CD4-positive, alpha-beta T cell (primary cell): Measurements from ENCODE around the gene IGFBP7. TPM values are rescaled to one million over a fixed set of nuclear protein-coding genes. Genes with fewer than 3 reads are reported as not detected.

Experiments used
- ATAC-seq: fragments of 200-7000 bp; cut with Tn5 transposase; one replicate; pipeline ENCODE4 v1.10.0; 2022; ENCODE audit warnings: mild to moderate bottlenecking; ENCODE audit not compliant: poor library complexity
- CTCF ChIA-PET: fragments of 350-600 bp; sonication (Branson Sonifier 250); formaldehyde crosslinking; loops from one replicate; lab custom pipeline; 2021; ENCODE audit warnings: antibody characterized with exemption, inconsistent platforms; lab: Charles Lee
- POLR2A ChIA-PET: fragments of 350-600 bp; sonication (Branson Sonifier 250); formaldehyde crosslinking; loops from one replicate; lab custom pipeline; 2021; ENCODE audit warnings: antibody characterized with exemption, inconsistent platforms; lab: Charles Lee
- DNase-seq, 14 experiments: peaks; one replicate each; pipeline ENCODE4 v3.0.0-alpha.2; 2013 to 2020; ENCODE audit warnings: mixed read lengths in 2 of 14
- H3K27ac ChIP-seq, 2 donors: one replicate each; pipeline versions ENCODE4 v1.5.1 to v1.7.0; 2013; ENCODE audit warnings: low read length in 2 of 2, low read depth in 1 of 2, mild to moderate bottlenecking in 1 of 2
- H3K27me3 ChIP-seq, 2 experiments: 1 replicate in 1 of 2; 2 replicates in 1 of 2; pipeline versions ENCODE4 v1.6.1 to v1.7.0; 2013; ENCODE audit warnings: low read length in 2 of 2, control low read depth in 1 of 2, mild to moderate bottlenecking in 1 of 2, moderate library complexity in 1 of 2; ENCODE audit not compliant: insufficient read depth in 2 of 2, control insufficient read depth in 1 of 2
- H3K36me3 ChIP-seq: one replicate; pipeline ENCODE4 v1.6.1; 2013; ENCODE audit warnings: low read length, control low read depth; ENCODE audit not compliant: insufficient read depth
- H3K4me1 ChIP-seq: one replicate; pipeline ENCODE4 v1.6.1; 2013; ENCODE audit warnings: low read length, control low read depth; ENCODE audit not compliant: insufficient read depth
- H3K4me3 ChIP-seq: one replicate; pipeline ENCODE4 v1.5.1; 2013; ENCODE audit warnings: mild to moderate bottlenecking, low read length, moderate library complexity
- H3K9me3 ChIP-seq, 2 experiments: 1 replicate in 1 of 2; 2 replicates in 1 of 2; pipeline versions ENCODE4 v1.6.1 to v1.7.0; 2013; ENCODE audit warnings: low read length in 2 of 2, mild to moderate bottlenecking in 2 of 2, control low read depth in 1 of 2, moderate library complexity in 1 of 2; ENCODE audit not compliant: control insufficient read depth in 1 of 2, insufficient read depth in 1 of 2
- H3K27ac Mint-ChIP-seq: one replicate; pipeline ENCODE4 v1.8.0; 2020; ENCODE audit warnings: mixed read lengths
- H3K27me3 Mint-ChIP-seq: one replicate; pipeline ENCODE4 v1.8.0; 2021; ENCODE audit warnings: mixed read lengths
- H3K36me3 Mint-ChIP-seq: one replicate; pipeline ENCODE4 v1.8.0; 2021; ENCODE audit warnings: low read depth, mixed read lengths
- H3K4me1 Mint-ChIP-seq: one replicate; pipeline ENCODE4 v1.8.0; 2021; ENCODE audit warnings: low read depth, mixed read lengths
- H3K4me3 Mint-ChIP-seq: one replicate; pipeline ENCODE4 v1.8.0; 2020; ENCODE audit warnings: mild to moderate bottlenecking, mixed read lengths
- H3K9me3 Mint-ChIP-seq: one replicate; pipeline ENCODE4 v1.8.0; 2020; ENCODE audit warnings: mixed read lengths
- CTCF ChIP-seq: fragments of 200-600 bp; IDR thresholded peaks from one replicate; pipeline ENCODE4 v1.8.0; 2022; ENCODE audit warnings: antibody characterized with exemption, mild to moderate bottlenecking
- intact Hi-C, 2 experiments: fragments of 100-400 bp; cut with DNase I in 1 of 2; cut with micrococcal nuclease in 1 of 2; formaldehyde crosslinking; loops; one replicate each; pipeline versions ENCODE4 v1.15.1 to v1.9.0; 2023 to 2025; cut with DNase I, micrococcal nuclease
- total RNA-seq, 174 experiments: library from RNA in 2 of 174; stranded (reverse) in 2 of 174; gene quantifications; one replicate each; pipeline ENCODE4 v1.2.3 and lab custom pipeline; 2021 to 2026

IGFBP7 gene
- total RNA-seq, 2 experiments from 2014 or later: 0.45 TPM; not detected in 1

- no peaks in the 10 kb centered on the region for H3K9me3 ChIP-seq
- no peak for TF ChIP-seq CTCF
- ATAC-seq (no peak), DNase-seq (no peak)
- no peak overlapping the region for H3K4me3 ChIP-seq
- Mint-ChIP-seq H3K36me3 (peaks cover 98% of the 10 kb centered on the region), H3K9me3 (no peaks in the 10 kb centered on the region), H3K27ac (no peak overlapping the region), H3K4me1 (no peaks in the 10 kb centered on the region), H3K27me3 (no peaks in the 10 kb centered on the region), H3K4me3 (no peak overlapping the region)
- POLR2A ChIA-PET: no interaction called here
- H3K36me3 ChIP-seq: peaks cover 97% of the 10 kb centered on the region
- no peak overlapping the region for H3K27ac ChIP-seq
- no peaks in the 10 kb centered on the region for H3K27me3 ChIP-seq
- CTCF ChIA-PET: no interaction called here
- H3K4me1 ChIP-seq: no peaks in the 10 kb centered on the region
- intact Hi-C loops: loop anchor here in 1 of 2 experiments (2.0 to 10.0 kb wide), 2 partner anchors 22 to 538 kb away; no protein-coding TSS in a partner anchor
These were observed 87.1 kb downstream of the IGFBP7 start for GRCh38 chr4:57023104-57023503.

GRCh38 chr4:57020467-57021101 lies 89.6 kb downstream of the IGFBP7 start:
- Histone ChIP-seq H3K4me1 (no peaks in the 10 kb centered on the region), H3K9me3 (no peaks in the 10 kb centered on the region), H3K27ac (no peak overlapping the region), H3K4me3 (no peak overlapping the region), H3K36me3 (peaks cover 97% of the 10 kb centered on the region), H3K27me3 (no peaks in the 10 kb centered on the region)
- no peak for ATAC-seq
- CTCF ChIA-PET: no interaction called here
- Mint-ChIP-seq H3K27me3 (no peaks in the 10 kb centered on the region), H3K27ac (no peak overlapping the region), H3K4me1 (no peaks in the 10 kb centered on the region), H3K4me3 (no peak overlapping the region), H3K36me3 (peaks cover 96% of the 10 kb centered on the region), H3K9me3 (no peaks in the 10 kb centered on the region)
- DNase-seq: no peak
- no peak for TF ChIP-seq CTCF
- intact Hi-C loops: loop anchor here in 1 of 2 experiments (10.0 kb wide), 1 partner anchor 536 kb away; no protein-coding TSS in a partner anchor
- POLR2A ChIA-PET: no interaction called here

- Mint-ChIP-seq H3K4me1 (no peaks in the 10 kb centered on the region), H3K4me3 (no peak overlapping the region), H3K27me3 (no peaks in the 10 kb centered on the region), H3K27ac (peak overlapping the region; percentile 0), H3K36me3 (peaks cover 93% of the 10 kb centered on the region), H3K9me3 (no peaks in the 10 kb centered on the region)
- no peaks in the 10 kb centered on the region for H3K27me3 ChIP-seq
- TF ChIP-seq CTCF: no peak
- no peak overlapping the region for H3K27ac ChIP-seq
- peaks cover 93% of the 10 kb centered on the region for H3K36me3 ChIP-seq
- intact Hi-C loops: no loop called here
- no peaks in the 10 kb centered on the region for H3K4me1 ChIP-seq
- ChIA-PET POLR2A (no interaction called here), CTCF (no interaction called here)
- ATAC-seq (no peak), DNase-seq (no peak)
- H3K9me3 ChIP-seq: no peaks in the 10 kb centered on the region
- no peak overlapping the region for H3K4me3 ChIP-seq
These were observed 91.2 kb downstream of the IGFBP7 start for GRCh38 chr4:57018980-57019379.
